ENCODE measurements around the gene IHH.

The IHH gene

GRCh38 chr2:219026946-219027345 lies 33.8 kb downstream of the IHH start:
- Histone ChIP-seq H3K23ac (ENCODE audit: low read depth, low read length, poor library complexity) (no peak overlapping the region), H3K4me3 (ENCODE audit: low read length in 2 of 2) (no peak overlapping the region), H2BK120ac (ENCODE audit: low read depth, low read length) (no peak overlapping the region), H3K4me2 (ENCODE audit: insufficient read depth, low read length, poor library complexity, severe bottlenecking) (no peak overlapping the region), H3K36me3 (replicated peaks in 1 of 2; ENCODE audit: control insufficient read depth in 2 of 2, insufficient read depth in 2 of 2, low read length in 2 of 2) (no peaks in the 10 kb centered on the region), H3K79me1 (ENCODE audit: low read depth, low read length) (peaks cover 2% of the 10 kb centered on the region), H2AK5ac (ENCODE audit: low read depth, low read length) (no peak overlapping the region), H2BK5ac (ENCODE audit: low read length) (no peak overlapping the region), H2AFZ (ENCODE audit: low read length) (no peak overlapping the region), H3K9ac (ENCODE audit: low read depth, low read length, poor library complexity) (no peak overlapping the region), H3K27me3 (ENCODE audit: control insufficient read depth in 3 of 3, insufficient read depth in 3 of 3, low read depth in 1 of 3, low read length in 3 of 3) (peaks cover 0 to 54% (median 0%) of the 10 kb centered on the region in 3 experiments), H2BK15ac (ENCODE audit: low read length) (no peak overlapping the region), H4K8ac (ENCODE audit: low read depth, low read length) (no peak overlapping the region), H3K18ac (ENCODE audit: low read length) (no peak overlapping the region), H3K14ac (ENCODE audit: low read length) (no peak overlapping the region), H3K27ac (replicated peaks; ENCODE audit: low read length) (no peak overlapping the region), H4K91ac (ENCODE audit: low read depth, low read length, poor library complexity) (no peak overlapping the region), H3K4me1 (ENCODE audit: control insufficient read depth in 2 of 2, insufficient read depth in 1 of 2, low read depth in 1 of 2, low read length in 2 of 2) (peaks cover 6 to 17% of the 10 kb centered on the region in 2 donors), H2BK12ac (ENCODE audit: low read length) (no peak overlapping the region), H3K4ac (ENCODE audit: low read length) (no peak overlapping the region), H3K9me3 (replicated peaks in 1 of 2; ENCODE audit: control insufficient read depth in 2 of 2, insufficient read depth in 1 of 2, low read depth in 1 of 2, low read length in 2 of 2) (no peaks in the 10 kb centered on the region)
- no peak for DNase-seq (ENCODE audit: low spot score)
- WGBS, 2 donors (ENCODE audit: extremely low coverage in 2 of 2, insufficient read length in 2 of 2, insufficient replicate concordance in 1 of 2): no CpG with 5 or more reads among the region's 7 CpGs

GRCh38 chr2:219025637-219026585 lies 34.8 kb downstream of the IHH start:
- H2BK120ac ChIP-seq (ENCODE audit: low read depth, low read length): no peak overlapping the region
- peak overlapping the region; percentile 63 for H2AK5ac ChIP-seq (ENCODE audit: low read depth, low read length)
- H3K4me1 ChIP-seq (ENCODE audit: control insufficient read depth in 2 of 2, insufficient read depth in 1 of 2, low read depth in 1 of 2, low read length in 2 of 2): peaks cover 6 to 17% of the 10 kb centered on the region in 2 donors
- no peaks in the 10 kb centered on the region for H3K79me1 ChIP-seq (ENCODE audit: low read depth, low read length)
- H2BK12ac ChIP-seq (ENCODE audit: low read length): no peak overlapping the region
- H3K23ac ChIP-seq (ENCODE audit: low read depth, low read length, poor library complexity): peak overlapping the region; percentile 20
- H2BK5ac ChIP-seq (ENCODE audit: low read length): peak overlapping the region; percentile 35
- WGBS, 2 donors (ENCODE audit: extremely low coverage in 2 of 2, insufficient read length in 2 of 2, insufficient replicate concordance in 1 of 2): no CpG with 5 or more reads among the region's 18 CpGs
- H4K91ac ChIP-seq (ENCODE audit: low read depth, low read length, poor library complexity): no peak overlapping the region
- H3K27ac ChIP-seq (replicated peaks; ENCODE audit: low read length): no peak overlapping the region
- H3K4me3 ChIP-seq (ENCODE audit: low read length in 2 of 2): no peak overlapping the region
- no peaks in the 10 kb centered on the region for H3K9me3 ChIP-seq (replicated peaks in 1 of 2; ENCODE audit: control insufficient read depth in 2 of 2, insufficient read depth in 1 of 2, low read depth in 1 of 2, low read length in 2 of 2)
- DNase-seq (ENCODE audit: low spot score): no peak
- peak overlapping the region; percentile 13 for H2BK15ac ChIP-seq (ENCODE audit: low read length)
- H3K4ac ChIP-seq (ENCODE audit: low read length): no peak overlapping the region
- peak overlapping the region; percentile 61 for H3K18ac ChIP-seq (ENCODE audit: low read length)
- no peak overlapping the region for H3K14ac ChIP-seq (ENCODE audit: low read length)
- no peak overlapping the region for H3K4me2 ChIP-seq (ENCODE audit: insufficient read depth, low read length, poor library complexity, severe bottlenecking)
- H3K27me3 ChIP-seq (ENCODE audit: control insufficient read depth in 3 of 3, insufficient read depth in 3 of 3, low read depth in 1 of 3, low read length in 3 of 3): peaks cover 0 to 61% (median 0%) of the 10 kb centered on the region in 3 experiments
- H4K8ac ChIP-seq (ENCODE audit: low read depth, low read length): no peak overlapping the region
- H3K36me3 ChIP-seq (replicated peaks in 1 of 2; ENCODE audit: control insufficient read depth in 2 of 2, insufficient read depth in 2 of 2, low read length in 2 of 2): no peaks in the 10 kb centered on the region
- no peak overlapping the region for H3K9ac ChIP-seq (ENCODE audit: low read depth, low read length, poor library complexity)
- no peak overlapping the region for H2AFZ ChIP-seq (ENCODE audit: low read length)

GRCh38 chr2:219024059-219024458 lies 36.7 kb downstream of the IHH start:
- H3K36me3 ChIP-seq (replicated peaks in 1 of 2; ENCODE audit: control insufficient read depth in 2 of 2, insufficient read depth in 2 of 2, low read length in 2 of 2): no peaks in the 10 kb centered on the region
- H2AFZ ChIP-seq (ENCODE audit: low read length): no peak overlapping the region
- H2BK5ac ChIP-seq (ENCODE audit: low read length): no peak overlapping the region
- peak overlapping the region; percentile 90 for H3K18ac ChIP-seq (ENCODE audit: low read length)
- no peak overlapping the region for H2BK12ac ChIP-seq (ENCODE audit: low read length)
- peaks cover 0 to 70% (median 2%) of the 10 kb centered on the region in 3 experiments for H3K27me3 ChIP-seq (ENCODE audit: control insufficient read depth in 3 of 3, insufficient read depth in 3 of 3, low read depth in 1 of 3, low read length in 3 of 3)
- peak overlapping the region; percentile 68 for H4K8ac ChIP-seq (ENCODE audit: low read depth, low read length)
- no peak overlapping the region for H3K4me2 ChIP-seq (ENCODE audit: insufficient read depth, low read length, poor library complexity, severe bottlenecking)
- peaks cover 4 to 13% of the 10 kb centered on the region in 2 donors for H3K4me1 ChIP-seq (ENCODE audit: control insufficient read depth in 2 of 2, insufficient read depth in 1 of 2, low read depth in 1 of 2, low read length in 2 of 2)
- no CpG with 5 or more reads among the region's 11 CpGs for WGBS, 2 donors (ENCODE audit: extremely low coverage in 2 of 2, insufficient read length in 2 of 2, insufficient replicate concordance in 1 of 2)
- H3K9me3 ChIP-seq (replicated peaks in 1 of 2; ENCODE audit: control insufficient read depth in 2 of 2, insufficient read depth in 1 of 2, low read depth in 1 of 2, low read length in 2 of 2): no peaks in the 10 kb centered on the region
- no peak overlapping the region for H3K4me3 ChIP-seq (ENCODE audit: low read length in 2 of 2)
- H3K4ac ChIP-seq (ENCODE audit: low read length): no peak overlapping the region
- H3K23ac ChIP-seq (ENCODE audit: low read depth, low read length, poor library complexity): no peak overlapping the region
- H4K91ac ChIP-seq (ENCODE audit: low read depth, low read length, poor library complexity): no peak overlapping the region
- no peak overlapping the region for H3K27ac ChIP-seq (replicated peaks; ENCODE audit: low read length)
- no peak overlapping the region for H3K9ac ChIP-seq (ENCODE audit: low read depth, low read length, poor library complexity)
- no peak overlapping the region for H2BK120ac ChIP-seq (ENCODE audit: low read depth, low read length)
- H3K14ac ChIP-seq (ENCODE audit: low read length): peak overlapping the region; percentile 57
- peak overlapping the region; percentile 55 for H2BK15ac ChIP-seq (ENCODE audit: low read length)
- peak overlapping the region; percentile 68 for H2AK5ac ChIP-seq (ENCODE audit: low read depth, low read length)
- DNase-seq (ENCODE audit: low spot score): no peak
- no peaks in the 10 kb centered on the region for H3K79me1 ChIP-seq (ENCODE audit: low read depth, low read length)

GRCh38 chr2:219023045-219023605 lies 37.6 kb downstream of the IHH start:
- Histone ChIP-seq H3K18ac (ENCODE audit: low read length) (peak overlapping the region; percentile 67), H3K23ac (ENCODE audit: low read depth, low read length, poor library complexity) (no peak overlapping the region), H2BK15ac (ENCODE audit: low read length) (no peak overlapping the region), H3K4ac (ENCODE audit: low read length) (no peak overlapping the region), H3K9ac (ENCODE audit: low read depth, low read length, poor library complexity) (peak overlapping the region; percentile 65), H3K79me1 (ENCODE audit: low read depth, low read length) (no peaks in the 10 kb centered on the region), H4K91ac (ENCODE audit: low read depth, low read length, poor library complexity) (no peak overlapping the region), H2BK12ac (ENCODE audit: low read length) (no peak overlapping the region), H3K4me1 (ENCODE audit: control insufficient read depth in 2 of 2, insufficient read depth in 1 of 2, low read depth in 1 of 2, low read length in 2 of 2) (peaks cover 4 to 13% of the 10 kb centered on the region in 2 donors), H3K4me3 (ENCODE audit: low read length in 2 of 2) (no peak overlapping the region), H2BK5ac (ENCODE audit: low read length) (no peak overlapping the region), H2BK120ac (ENCODE audit: low read depth, low read length) (peak overlapping the region; percentile 19), H2AFZ (ENCODE audit: low read length) (no peak overlapping the region), H3K9me3 (replicated peaks in 1 of 2; ENCODE audit: control insufficient read depth in 2 of 2, insufficient read depth in 1 of 2, low read depth in 1 of 2, low read length in 2 of 2) (no peaks in the 10 kb centered on the region), H3K27me3 (ENCODE audit: control insufficient read depth in 3 of 3, insufficient read depth in 3 of 3, low read depth in 1 of 3, low read length in 3 of 3) (peaks cover 0 to 77% (median 2%) of the 10 kb centered on the region in 3 experiments), H4K8ac (ENCODE audit: low read depth, low read length) (no peak overlapping the region), H3K36me3 (replicated peaks in 1 of 2; ENCODE audit: control insufficient read depth in 2 of 2, insufficient read depth in 2 of 2, low read length in 2 of 2) (no peaks in the 10 kb centered on the region), H3K4me2 (ENCODE audit: insufficient read depth, low read length, poor library complexity, severe bottlenecking) (no peak overlapping the region), H2AK5ac (ENCODE audit: low read depth, low read length) (peak overlapping the region; percentile 54), H3K27ac (replicated peaks; ENCODE audit: low read length) (no peak overlapping the region), H3K14ac (ENCODE audit: low read length) (peak overlapping the region; percentile 47)
- no CpG with 5 or more reads among the region's 12 CpGs for WGBS, 2 donors (ENCODE audit: extremely low coverage in 2 of 2, insufficient read length in 2 of 2, insufficient replicate concordance in 1 of 2)
- DNase-seq (ENCODE audit: low spot score): no peak

Measured in neuronal stem cell (in vitro differentiated cells).